ENCODE results near the gene FFAR3.

GRCh38 chr19:35354898-35355297 is 3.4 kb upstream of the FFAR3 start:
- TF ChIP-seq POLR2A (IDR thresholded peaks at IDR 0.05; ENCODE audit: low read depth, low read length), result no peak
- TF ChIP-seq POLR2AphosphoS5 (IDR thresholded peaks at IDR 0.05; ENCODE audit: low read depth, low read length), result no peak
- no peak for TF ChIP-seq TAF1 (IDR thresholded peaks at IDR 0.05; ENCODE audit: borderline replicate concordance, low read depth, low read length)

Measured in GM12892 (cell line).